HepG2 (cell line): ENCODE data around the gene AANAT. TPM values are rescaled to one million over a fixed set of nuclear protein-coding genes. Genes with fewer than 3 reads are reported as not detected.

Experiments
- ERF ChIP-seq: IDR thresholded peaks from 2 replicates; pipeline ENCODE4 v1.6.1; 2018; ENCODE audit warnings: missing biosample characterization, missing genetic modification reagents
- HDAC1 ChIP-seq: sonication (generic); formaldehyde crosslinking; IDR thresholded peaks from 2 replicates; pipeline ENCODE4 v1.5.1; 2020; ENCODE audit warnings: mild to moderate bottlenecking, missing genetic modification reagents
- HIVEP1 ChIP-seq: sonication (generic); formaldehyde crosslinking; IDR thresholded peaks from 2 replicates; pipeline ENCODE4 v1.4.0; 2020; ENCODE audit warnings: mild to moderate bottlenecking, missing genetic modification reagents
- IKZF5 ChIP-seq: IDR thresholded peaks from 2 replicates; pipeline ENCODE4 v1.6.1; 2018; ENCODE audit warnings: missing genetic modification reagents, mild to moderate bottlenecking, missing compliant biosample characterization
- KLF16 ChIP-seq, 2 experiments: sonication (generic) in 1 of 2; formaldehyde crosslinking in 1 of 2; IDR thresholded peaks; 2 replicates each; pipeline versions ENCODE4 v1.6.1 to v1.8.0; 2016 to 2023; ENCODE audit warnings: missing genetic modification reagents in 2 of 2, missing compliant biosample characterization in 1 of 2
- LCORL ChIP-seq, 2 experiments: fragments of 450-650 bp in 1 of 2; sonication (generic) in 1 of 2; formaldehyde crosslinking in 1 of 2; IDR thresholded peaks; 2 replicates each; pipeline versions ENCODE4 v1.5.0 to v1.6.1; 2017 to 2020; ENCODE audit warnings: antibody characterized with exemption in 1 of 2, missing genetic modification reagents in 1 of 2
- NAIF1 ChIP-seq: sonication (generic); formaldehyde crosslinking; IDR thresholded peaks from 2 replicates; pipeline ENCODE4 v1.5.0; 2020; ENCODE audit warnings: mild to moderate bottlenecking, missing genetic modification reagents, borderline replicate concordance
- PATZ1 ChIP-seq: sonication (generic); formaldehyde crosslinking; IDR thresholded peaks from 2 replicates; pipeline ENCODE4 v1.4.0; 2020; ENCODE audit warnings: missing genetic modification reagents
- RFX1 ChIP-seq: fragments of 450-650 bp; IDR thresholded peaks from 2 replicates; pipeline ENCODE4 v1.6.1; 2017
- SMARCC2 ChIP-seq: fragments of 450-650 bp; IDR thresholded peaks from 2 replicates; pipeline ENCODE4 v1.6.1; 2017; ENCODE audit warnings: antibody characterized with exemption, mild to moderate bottlenecking
- ZNF12 ChIP-seq: sonication (generic); formaldehyde crosslinking; IDR thresholded peaks from 2 replicates; pipeline ENCODE4 v1.5.0; 2020; ENCODE audit warnings: missing genetic modification reagents
- ZNF253 ChIP-seq: sonication (generic); formaldehyde crosslinking; IDR thresholded peaks from 2 replicates; pipeline ENCODE4 v1.8.0; 2022; ENCODE audit warnings: mild to moderate bottlenecking, missing genetic modification reagents, borderline replicate concordance
- ZNF563 ChIP-seq: sonication (generic); formaldehyde crosslinking; IDR thresholded peaks from 2 replicates; pipeline ENCODE4 v1.8.0; 2022; ENCODE audit warnings: mild to moderate bottlenecking, moderate library complexity, missing genetic modification reagents
- ZNF577 ChIP-seq: sonication (generic); formaldehyde crosslinking; IDR thresholded peaks from 2 replicates; pipeline ENCODE4 v1.4.0; 2020; ENCODE audit warnings: mild to moderate bottlenecking, low read depth, missing genetic modification reagents, borderline replicate concordance
- ZNF761 ChIP-seq: sonication (generic); formaldehyde crosslinking; conservative IDR thresholded peaks from 2 replicates; pipeline ENCODE4 v1.4.0; 2020; ENCODE audit warnings: mild to moderate bottlenecking, missing genetic modification reagents
- polyA plus RNA-seq, 8 experiments: library from polyadenylated mRNA; depleted of rRNA in 3 of 8; stranded (reverse) in 7 of 8; unstranded in 1 of 8; fragments of >200 nt; fragmentation: Illumina TruSeq in 4 of 8; extraction: Trizol in 4 of 8; gene quantifications; 2 replicates each; pipeline versions ENCODE4 v1.2.1 to v1.2.3, GENCODE V29; 2011 to 2016; ENCODE audit warnings: low read depth in 4 of 8, missing spikeins in 1 of 8, mixed read lengths in 1 of 8; ENCODE audit not compliant: insufficient read depth in 1 of 8
- total RNA-seq, 5 experiments: library from RNA; depleted of rRNA; stranded (reverse); fragments of >200 nt; fragmentation: Illumina TruSeq; extraction: Trizol; gene quantifications; 2 replicates each; pipeline ENCODE4 v1.2.3, GENCODE V29; 2016; ENCODE audit warnings: low read depth in 1 of 5
- TF ChIP-seq, protein P1 (sequence below), 2 experiments: sonication (generic) in 1 of 2; formaldehyde crosslinking in 1 of 2; IDR thresholded peaks; 2 replicates each; pipeline versions ENCODE4 v1.6.1 to v1.9.0; 2014 to 2022; ENCODE audit warnings: antibody characterized with exemption in 1 of 2, borderline replicate concordance in 1 of 2, inconsistent platforms in 1 of 2, low read depth in 1 of 2, missing genetic modification reagents in 1 of 2
- TF ChIP-seq, protein P2 (sequence below): IDR thresholded peaks from 2 replicates; pipeline ENCODE4 v1.6.1; 2016; ENCODE audit warnings: missing compliant biosample characterization, missing genetic modification reagents, borderline replicate concordance
- TF ChIP-seq, protein P3 (sequence below): sonication (generic); formaldehyde crosslinking; IDR thresholded peaks from 2 replicates; pipeline ENCODE4 v1.8.0; 2023; ENCODE audit warnings: mild to moderate bottlenecking, missing genetic modification reagents

AANAT gene
- total and polyA plus RNA-seq, 2 of the 13 experiments (the other 11 are each of a cell fraction or from before 2014, with no cell fraction given) = 0.07 TPM; not detected in 1

DNA sequence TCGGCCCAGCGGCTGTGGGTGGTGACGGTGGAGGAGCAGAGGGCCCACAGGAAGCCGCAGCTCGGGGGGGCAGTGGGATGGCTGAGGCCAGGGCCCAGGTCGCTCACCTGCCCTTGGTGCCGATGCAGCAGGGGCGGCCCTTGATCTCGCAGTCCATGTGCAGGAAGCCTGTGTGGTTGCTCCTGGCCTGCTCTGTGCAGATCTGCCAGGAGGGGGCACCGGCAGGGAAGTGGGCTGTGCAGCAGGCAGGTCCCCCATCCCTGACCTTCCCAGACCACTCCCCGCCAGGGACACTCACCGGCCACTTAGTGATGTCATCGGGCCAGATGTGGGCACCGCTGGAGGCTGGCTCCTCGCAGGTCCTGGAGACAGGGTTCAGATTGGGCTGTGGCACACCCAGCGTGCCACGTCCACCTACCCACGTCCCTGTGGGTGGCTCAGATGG, 6.2 kb downstream of the AANAT start (continued):
- TF ChIP-seq PATZ1 (CRISPR knock-in tag) = peak; percentile 26; the same call in 1 of the 2 replicates
- no peak for TF ChIP-seq ERF (CRISPR knock-in tag)
- TF ChIP-seq ZNF761 = no peak
- no peak for TF ChIP-seq NAIF1
- no peak for TF ChIP-seq IKZF5 (CRISPR knock-in tag)
- TF ChIP-seq, protein P1, sequence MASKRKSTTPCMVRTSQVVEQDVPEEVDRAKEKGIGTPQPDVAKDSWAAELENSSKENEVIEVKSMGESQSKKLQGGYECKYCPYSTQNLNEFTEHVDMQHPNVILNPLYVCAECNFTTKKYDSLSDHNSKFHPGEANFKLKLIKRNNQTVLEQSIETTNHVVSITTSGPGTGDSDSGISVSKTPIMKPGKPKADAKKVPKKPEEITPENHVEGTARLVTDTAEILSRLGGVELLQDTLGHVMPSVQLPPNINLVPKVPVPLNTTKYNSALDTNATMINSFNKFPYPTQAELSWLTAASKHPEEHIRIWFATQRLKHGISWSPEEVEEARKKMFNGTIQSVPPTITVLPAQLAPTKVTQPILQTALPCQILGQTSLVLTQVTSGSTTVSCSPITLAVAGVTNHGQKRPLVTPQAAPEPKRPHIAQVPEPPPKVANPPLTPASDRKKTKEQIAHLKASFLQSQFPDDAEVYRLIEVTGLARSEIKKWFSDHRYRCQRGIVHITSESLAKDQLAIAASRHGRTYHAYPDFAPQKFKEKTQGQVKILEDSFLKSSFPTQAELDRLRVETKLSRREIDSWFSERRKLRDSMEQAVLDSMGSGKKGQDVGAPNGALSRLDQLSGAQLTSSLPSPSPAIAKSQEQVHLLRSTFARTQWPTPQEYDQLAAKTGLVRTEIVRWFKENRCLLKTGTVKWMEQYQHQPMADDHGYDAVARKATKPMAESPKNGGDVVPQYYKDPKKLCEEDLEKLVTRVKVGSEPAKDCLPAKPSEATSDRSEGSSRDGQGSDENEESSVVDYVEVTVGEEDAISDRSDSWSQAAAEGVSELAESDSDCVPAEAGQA (IDR thresholded peaks at IDR 0.05; ENCODE audit: low read depth) = no peak
- TF ChIP-seq, protein P1 (CRISPR knock-in tag; IDR thresholded peaks at IDR 0.05; ENCODE audit: borderline replicate concordance) = no peak
- TF ChIP-seq RFX1 = no peak
- TF ChIP-seq ZNF12 (CRISPR knock-in tag) = no peak
- TF ChIP-seq, protein P2, sequence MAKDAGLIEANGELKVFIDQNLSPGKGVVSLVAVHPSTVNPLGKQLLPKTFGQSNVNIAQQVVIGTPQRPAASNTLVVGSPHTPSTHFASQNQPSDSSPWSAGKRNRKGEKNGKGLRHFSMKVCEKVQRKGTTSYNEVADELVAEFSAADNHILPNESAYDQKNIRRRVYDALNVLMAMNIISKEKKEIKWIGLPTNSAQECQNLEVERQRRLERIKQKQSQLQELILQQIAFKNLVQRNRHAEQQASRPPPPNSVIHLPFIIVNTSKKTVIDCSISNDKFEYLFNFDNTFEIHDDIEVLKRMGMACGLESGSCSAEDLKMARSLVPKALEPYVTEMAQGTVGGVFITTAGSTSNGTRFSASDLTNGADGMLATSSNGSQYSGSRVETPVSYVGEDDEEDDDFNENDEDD (CRISPR knock-in tag) = no peak
- TF ChIP-seq ZNF563 (CRISPR knock-in tag) = 0 out of 2 replicates have a peak, but pooled peaks have one; percentile 40
- TF ChIP-seq, protein P3, sequence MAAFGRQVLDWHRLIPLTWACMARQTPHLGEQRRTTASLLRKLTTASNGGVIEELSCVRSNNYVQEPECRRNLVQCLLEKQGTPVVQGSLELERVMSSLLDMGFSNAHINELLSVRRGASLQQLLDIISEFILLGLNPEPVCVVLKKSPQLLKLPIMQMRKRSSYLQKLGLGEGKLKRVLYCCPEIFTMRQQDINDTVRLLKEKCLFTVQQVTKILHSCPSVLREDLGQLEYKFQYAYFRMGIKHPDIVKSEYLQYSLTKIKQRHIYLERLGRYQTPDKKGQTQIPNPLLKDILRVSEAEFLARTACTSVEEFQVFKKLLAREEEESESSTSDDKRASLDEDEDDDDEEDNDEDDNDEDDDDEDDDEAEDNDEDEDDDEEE (CRISPR knock-in tag) = no peak
- no peak for TF ChIP-seq LCORL (IDR thresholded peaks at IDR 0.05)
- TF ChIP-seq LCORL (CRISPR knock-in tag; IDR thresholded peaks at IDR 0.05) = 0 out of 2 replicates have a peak, but pooled peaks have one; percentile 17
- no peak for TF ChIP-seq ZNF253 (CRISPR knock-in tag)
- no peak for TF ChIP-seq SMARCC2
- TF ChIP-seq ZNF577 (CRISPR knock-in tag) = no peak
- TF ChIP-seq KLF16 (CRISPR knock-in tag; IDR thresholded peaks at IDR 0.05) = no peak
- TF ChIP-seq HIVEP1 (CRISPR knock-in tag) = 0 out of 2 replicates have a peak, but pooled peaks have one; percentile 18
- TF ChIP-seq HDAC1 = no peak
